Measurements from ENCODE around the gene NUP153. TPM values are rescaled to one million over a fixed set of nuclear protein-coding genes. Genes with fewer than 3 reads are reported as not detected.

Gene NUP153
- total and polyA plus RNA-seq, 2 of the 8 experiments (the other 6 are each of a cell fraction or from before 2014, with no cell fraction given) = 47.0 to 84.8 TPM

- no peak overlapping the region for H3K56ac ChIP-seq (replicated peaks; ENCODE audit: insufficient read length, low read depth, low read length)
- no peak overlapping the region for H4K91ac ChIP-seq (replicated peaks; ENCODE audit: insufficient read length, low read length)
- H3K9me3 ChIP-seq (ENCODE audit: insufficient read depth in 2 of 2, low read depth in 1 of 2, low read length in 1 of 2) = no peaks in the 10 kb centered on the region
- no peaks in the 10 kb centered on the region for H3K4me1 ChIP-seq (replicated peaks in 1 of 4; ENCODE audit: control insufficient read depth in 3 of 4, insufficient read depth in 4 of 4, low read length in 3 of 4)
- H3K14ac ChIP-seq (ENCODE audit: insufficient read length) = no peak overlapping the region
- H3K4me2 ChIP-seq (ENCODE audit: insufficient read depth in 1 of 2, low read depth in 2 of 2, low read length in 2 of 2) = no peak overlapping the region
- peaks cover 3 to 21% (median 7%) of the 10 kb centered on the region in 4 experiments; a peak in 5 of 8 replicates for H3K36me3 ChIP-seq (ENCODE audit: control insufficient read depth in 2 of 4, insufficient read depth in 4 of 4, low read length in 3 of 4)
- FAIRE-seq (no peak), DNase-seq (ENCODE audit: low read depth in 1 of 2, low spot score in 2 of 2) (no peak)
- H4K20me1 ChIP-seq (replicated peaks in 1 of 2; ENCODE audit: control insufficient read depth in 1 of 2, insufficient read depth in 2 of 2, low read length in 2 of 2) = peaks cover 0 to under 1% of the 10 kb centered on the region in 2 experiments
- no peaks in the 10 kb centered on the region for H3K23me2 ChIP-seq (ENCODE audit: low read depth, low read length)
- CTCF ChIA-PET (ENCODE audit: partially characterized antibody) = no interaction called here
- 83% methylated on average over 3 of the region's 3 CpGs; no CpG with 5 or more reads in 1 of the 2 experiments for WGBS, 2 experiments (ENCODE audit: extremely low coverage in 1 of 2, insufficient coverage in 1 of 2, insufficient read length in 1 of 2, insufficient replicate concordance in 2 of 2, low coverage in 1 of 2, low lambda C conversion rate in 2 of 2, missing lambda C conversion rate in 1 of 2)
- no peak overlapping the region for H4K5ac ChIP-seq (ENCODE audit: insufficient read length, low read depth, low read length)
- no peak overlapping the region for H3K4ac ChIP-seq (replicated peaks; ENCODE audit: insufficient read length, low read depth, low read length)
- no peak overlapping the region for H4K8ac ChIP-seq (ENCODE audit: extremely low read depth, insufficient read depth, low read length)
- no peak overlapping the region for H3K18ac ChIP-seq (ENCODE audit: extremely low read depth, low read length)
- no peaks in the 10 kb centered on the region for H3K79me1 ChIP-seq (ENCODE audit: low read depth, low read length)
- H2BK12ac ChIP-seq (ENCODE audit: low read depth, low read length) = no peak overlapping the region
- H3K9ac ChIP-seq (replicated peaks in 1 of 4; ENCODE audit: extremely low read depth in 1 of 4, low read depth in 3 of 4, low read length in 3 of 4) = no peak overlapping the region
- no peak for TF ChIP-seq HDAC2 (IDR thresholded peaks at IDR 0.05; ENCODE audit: borderline replicate concordance in 1 of 2, low read depth in 2 of 2, low read length in 2 of 2)
- H2AK5ac ChIP-seq (ENCODE audit: low read depth, low read length) = no peak overlapping the region
- H3K79me2 ChIP-seq (ENCODE audit: control insufficient read depth in 1 of 2, insufficient read depth in 2 of 2, low read length in 2 of 2) = no peaks in the 10 kb centered on the region
- no peak overlapping the region for H3K4me3 ChIP-seq (ENCODE audit: extremely low read depth in 1 of 4, insufficient read depth in 2 of 4, low read depth in 3 of 4, low read length in 4 of 4)
- H2BK120ac ChIP-seq (replicated peaks; ENCODE audit: low read depth, low read length) = no peak overlapping the region
- H3K27me3 ChIP-seq (replicated peaks in 1 of 4; ENCODE audit: control insufficient read depth in 3 of 4, extremely low read depth in 1 of 4, insufficient read depth in 3 of 4, low read length in 3 of 4) = no peaks in the 10 kb centered on the region
- no peak overlapping the region for H2AFZ ChIP-seq (ENCODE audit: low read length)
- POLR2A ChIA-PET (ENCODE audit: partially characterized antibody) = interaction anchor here (2.8 kb wide), 1 partner anchor 11 kb away, joined by 14 read pairs; the partner anchor contains the start of gene FAM8A1
- H3K27ac ChIP-seq (ENCODE audit: low read depth, low read length) = no peak overlapping the region
- no peak overlapping the region for H2BK15ac ChIP-seq (ENCODE audit: low read length)
- no peak overlapping the region for H2BK5ac ChIP-seq (ENCODE audit: low read depth, low read length)
- no peak overlapping the region for H2BK20ac ChIP-seq (ENCODE audit: low read length)
- H3K23ac ChIP-seq (ENCODE audit: insufficient read length) = no peak overlapping the region
Observed at GRCh38 chr6:17610835-17611234, 95.9 kb downstream of the NUP153 start.
